ENCODE measurements around the gene MAGI2.

DNA sequence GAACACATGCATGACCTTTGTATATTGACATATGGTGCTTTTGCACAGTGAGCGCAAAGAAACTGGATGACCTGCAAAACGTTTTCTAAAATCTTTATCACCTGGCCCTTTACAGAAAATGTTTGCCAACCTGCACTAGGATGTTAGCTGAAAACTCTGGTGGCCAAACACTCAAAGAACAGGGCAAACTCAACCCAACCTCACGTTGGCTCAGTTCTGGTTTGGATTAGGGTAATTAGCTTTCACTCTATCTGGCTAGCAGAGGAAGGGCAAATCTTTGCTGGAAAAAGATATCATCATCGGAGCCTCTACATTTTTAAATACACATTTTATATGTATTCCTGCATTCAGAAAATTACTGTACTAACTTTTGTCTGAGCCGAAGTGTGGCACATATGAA, 966.0 kb downstream of the MAGI2 start:
- TF ChIP-seq EZH2 (IDR thresholded peaks at IDR 0.05; ENCODE audit: insufficient read depth, poor library complexity, severe bottlenecking) = no peak
- TF ChIP-seq EZH2phosphoT487 (IDR thresholded peaks at IDR 0.05; ENCODE audit: insufficient read depth, low read depth) = no peak
